Measurements from ENCODE around the gene TRIM77.
"Not testable (repeated sequence)": the region's sequence is repeated elsewhere in the genome, so short reads cannot be mapped to it uniquely, and the experiment has no call there.

The TRIM77 gene, protein sequence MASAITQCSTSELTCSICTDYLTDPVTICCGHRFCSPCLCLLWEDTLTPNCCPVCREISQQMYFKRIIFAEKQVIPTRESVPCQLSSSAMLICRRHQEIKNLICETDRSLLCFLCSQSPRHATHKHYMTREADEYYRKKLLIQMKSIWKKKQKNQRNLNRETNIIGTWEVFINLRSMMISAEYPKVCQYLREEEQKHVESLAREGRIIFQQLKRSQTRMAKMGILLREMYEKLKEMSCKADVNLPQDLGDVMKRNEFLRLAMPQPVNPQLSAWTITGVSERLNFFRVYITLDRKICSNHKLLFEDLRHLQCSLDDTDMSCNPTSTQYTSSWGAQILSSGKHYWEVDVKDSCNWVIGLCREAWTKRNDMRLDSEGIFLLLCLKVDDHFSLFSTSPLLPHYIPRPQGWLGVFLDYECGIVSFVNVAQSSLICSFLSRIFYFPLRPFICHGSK

DNA sequence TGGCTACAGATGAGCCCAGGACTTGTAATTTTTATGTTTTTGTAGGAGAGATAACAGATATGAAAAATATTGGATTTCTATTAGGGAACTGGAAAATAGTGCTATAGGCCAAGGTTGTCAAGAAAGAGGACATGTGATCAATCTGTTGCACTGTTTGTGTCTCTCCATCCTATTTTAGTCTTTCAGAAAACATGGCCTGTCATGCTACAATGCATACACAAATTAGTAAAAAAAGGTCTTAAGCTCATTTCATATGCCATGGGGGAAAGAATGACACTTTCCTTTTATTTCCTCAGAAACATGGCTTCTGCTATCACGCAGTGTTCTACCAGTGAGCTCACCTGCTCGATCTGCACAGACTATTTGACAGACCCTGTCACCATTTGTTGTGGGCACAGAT, at the start of gene TRIM77:
Gene TRIM77 (plus strand): TSS at position 301 of the 400 bp plus-strand sequence. CDS start 0 bp downstream, at position 301.
- not testable (repeated sequence) for DNase-seq

DNA sequence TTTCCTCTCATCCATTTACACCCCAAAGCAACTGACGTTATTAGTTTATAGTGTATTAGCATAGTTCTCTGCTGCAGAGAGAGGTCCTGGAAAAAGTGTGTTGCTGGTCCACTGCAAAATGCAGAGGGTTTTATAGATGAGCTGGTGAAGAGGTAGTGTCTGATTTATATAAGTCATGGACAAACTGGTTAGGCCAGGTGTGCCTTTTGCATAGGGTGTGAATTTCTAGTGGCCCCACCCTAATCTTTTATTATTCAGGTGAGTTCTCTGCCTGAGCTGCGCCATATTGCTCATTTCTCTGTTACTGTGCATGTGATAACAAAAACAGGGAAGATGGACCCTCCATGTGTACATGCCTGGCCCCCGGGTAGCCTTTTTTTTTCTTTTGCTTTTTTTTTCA, 43.1 kb upstream of the TRIM77 start:
- no peak for DNase-seq

DNA sequence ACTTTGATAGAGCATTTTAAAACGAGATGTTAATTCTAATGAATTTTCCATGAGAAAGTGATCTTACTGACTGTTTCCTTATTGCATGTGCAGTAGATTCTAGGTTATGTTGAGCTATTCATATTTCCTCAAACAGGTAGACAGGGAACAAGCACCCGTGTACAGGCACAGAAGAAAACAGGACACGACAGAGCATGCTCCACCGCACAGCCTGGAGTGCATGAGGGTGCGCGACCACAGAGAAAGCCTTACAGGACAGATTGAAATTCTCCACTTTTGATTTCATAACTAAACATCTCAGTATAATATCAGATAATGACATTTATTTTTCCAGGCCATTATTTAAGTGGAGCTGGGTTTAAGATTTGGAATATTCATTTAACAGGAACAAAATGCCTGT, 41.9 kb upstream of the TRIM77 start:
- DNase-seq, result not testable (repeated sequence)

DNA sequence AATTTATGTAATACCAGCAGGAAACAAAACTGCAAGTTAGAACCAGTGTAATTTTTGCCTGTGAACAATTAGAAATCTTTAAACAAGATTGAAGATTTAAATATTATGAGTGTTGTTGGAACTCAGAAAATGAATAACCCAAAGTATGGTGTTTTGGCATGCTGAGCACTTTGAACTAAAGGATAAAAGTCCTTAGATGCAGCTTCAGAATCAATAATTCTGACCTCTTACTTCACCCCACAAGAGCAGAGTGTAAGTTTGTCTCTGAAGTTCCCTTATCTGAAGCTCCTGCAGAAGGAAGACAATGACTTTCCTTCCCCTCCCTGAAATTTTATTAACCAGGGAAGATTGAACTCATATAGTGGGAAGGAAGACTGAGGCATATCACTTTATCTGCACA, 40.5 kb upstream of the TRIM77 start:
- not testable (repeated sequence) for DNase-seq

DNA sequence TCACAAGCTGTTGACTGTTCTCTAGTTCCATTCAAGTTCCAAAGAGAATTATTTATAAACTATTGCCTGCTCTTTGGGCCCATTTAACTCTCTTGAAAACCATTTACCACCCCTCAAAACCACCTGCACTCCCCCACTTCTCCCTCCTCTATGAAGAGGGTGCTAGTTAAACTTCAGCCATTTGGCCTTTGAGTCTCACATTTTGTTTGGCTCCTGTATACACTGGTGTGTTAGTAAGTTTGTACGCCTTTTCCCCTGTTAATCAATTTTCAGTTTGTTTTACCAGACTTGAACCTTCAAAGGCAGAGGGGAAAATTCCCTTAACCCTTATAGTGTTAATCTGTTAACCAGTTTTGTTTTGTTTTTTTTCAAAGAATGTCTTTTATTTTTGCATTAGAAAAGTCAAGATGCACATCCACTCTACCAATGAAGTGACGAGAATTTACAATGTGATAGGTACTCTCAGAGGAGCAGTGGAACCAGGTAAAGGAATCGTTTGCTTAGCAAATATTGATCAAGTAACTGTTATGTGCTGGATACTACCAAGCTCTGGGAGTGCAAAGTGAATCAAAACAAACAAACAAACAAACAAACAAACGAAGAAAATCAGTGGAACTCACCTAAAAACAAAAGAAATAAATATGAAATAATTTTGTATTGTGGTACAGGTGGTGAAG, 40.0 kb upstream of the TRIM77 start:
- not testable (repeated sequence) for DNase-seq

DNA sequence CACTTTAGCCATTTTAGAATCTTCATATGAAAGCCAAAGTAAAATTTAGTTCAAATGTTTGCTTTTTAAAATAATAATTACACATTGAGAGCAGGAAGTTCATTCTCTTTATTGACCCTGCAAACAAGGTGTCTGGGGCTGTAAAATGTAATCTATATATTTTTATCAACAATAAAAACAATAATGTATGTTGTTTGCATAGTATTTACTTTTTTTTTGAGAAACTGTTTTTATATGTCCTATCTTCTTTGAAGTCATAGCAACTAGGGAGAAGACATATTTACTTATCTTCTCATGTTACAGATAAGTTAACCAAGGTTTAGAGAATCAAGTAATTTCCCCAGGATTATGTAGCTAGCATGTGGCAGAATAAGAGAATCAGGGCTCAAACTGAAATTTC, 37.6 kb upstream of the TRIM77 start:
- DNase-seq, result not testable (repeated sequence)

DNA sequence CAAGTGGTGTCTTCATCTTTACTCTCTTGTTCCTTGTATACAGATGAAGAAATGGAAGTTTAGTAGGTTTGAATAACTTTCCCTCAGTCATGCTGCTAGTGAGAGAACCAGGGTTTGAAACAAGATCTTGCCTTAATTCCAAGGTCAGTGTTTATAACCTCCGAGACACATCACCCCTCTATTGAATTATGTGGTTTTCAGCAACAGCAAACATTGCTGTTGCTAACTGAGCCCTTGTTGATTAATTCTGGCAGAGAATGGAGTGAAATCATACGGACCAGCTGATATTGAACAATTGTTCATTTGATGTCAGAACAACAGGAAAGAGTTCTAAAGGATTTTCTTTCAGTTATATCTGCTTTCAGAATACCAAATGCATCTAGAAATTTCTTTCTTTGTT, 36.7 kb upstream of the TRIM77 start:
- not testable (repeated sequence) for DNase-seq

DNA sequence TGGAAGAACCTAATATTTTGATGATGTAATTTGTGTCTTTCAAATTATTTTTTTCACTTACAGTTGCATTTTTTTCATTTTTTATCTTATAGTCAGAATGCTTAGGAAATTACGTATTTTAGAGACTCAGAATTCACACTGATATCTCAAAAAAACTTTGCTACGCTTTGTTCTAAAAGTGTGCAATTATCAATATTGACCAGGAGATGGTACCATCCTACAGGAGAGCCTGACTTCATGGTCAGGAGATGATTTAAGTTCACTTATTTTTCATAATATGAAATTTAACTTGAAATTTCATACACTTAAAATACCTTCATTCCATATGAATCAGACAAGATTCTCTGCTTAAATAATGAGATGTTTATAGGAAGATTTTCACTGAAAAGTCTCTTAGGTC, 34.7 kb upstream of the TRIM77 start:
- not testable (repeated sequence) for DNase-seq

DNA sequence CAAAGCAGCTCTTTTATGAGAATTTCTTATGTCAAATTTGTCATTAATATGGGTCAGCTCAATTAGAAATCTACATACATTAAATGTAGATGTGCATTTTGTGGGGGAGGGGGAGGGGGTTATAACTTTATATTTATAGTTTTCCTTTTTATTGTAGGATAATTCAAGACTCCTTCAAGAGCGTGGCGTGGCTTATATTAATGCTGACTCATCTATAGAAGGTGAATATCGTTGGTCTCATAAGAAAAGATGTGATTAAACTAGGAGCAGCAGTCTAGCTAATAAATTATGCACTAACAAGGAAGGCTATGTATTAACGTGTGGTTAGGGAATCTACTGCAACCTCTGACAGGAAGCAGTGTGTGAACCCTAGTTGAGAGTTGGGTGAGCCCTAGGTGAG, 34.2 kb upstream of the TRIM77 start:
- not testable (repeated sequence) for DNase-seq

DNA sequence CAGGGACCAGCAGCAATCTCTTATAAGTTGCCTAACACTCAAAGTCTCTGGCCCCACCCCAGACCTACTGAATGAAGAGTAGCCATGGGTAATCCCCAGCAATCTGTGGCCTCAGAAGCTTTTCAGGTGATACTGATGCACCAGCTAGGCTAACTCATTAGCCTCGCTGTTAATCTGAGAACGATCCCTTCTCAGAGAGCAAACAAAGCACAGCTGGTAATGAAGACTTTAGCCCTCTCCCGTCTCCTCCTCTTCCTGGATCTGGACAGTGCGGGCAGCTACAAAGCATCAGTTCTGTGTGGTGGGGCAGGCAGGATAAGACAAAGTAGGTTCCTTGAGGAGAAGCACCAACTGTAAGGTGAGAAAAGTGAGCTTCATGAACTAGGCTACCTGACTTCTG, 3.0 kb upstream of the TRIM77 start:
- not testable (repeated sequence) for DNase-seq

DNA sequence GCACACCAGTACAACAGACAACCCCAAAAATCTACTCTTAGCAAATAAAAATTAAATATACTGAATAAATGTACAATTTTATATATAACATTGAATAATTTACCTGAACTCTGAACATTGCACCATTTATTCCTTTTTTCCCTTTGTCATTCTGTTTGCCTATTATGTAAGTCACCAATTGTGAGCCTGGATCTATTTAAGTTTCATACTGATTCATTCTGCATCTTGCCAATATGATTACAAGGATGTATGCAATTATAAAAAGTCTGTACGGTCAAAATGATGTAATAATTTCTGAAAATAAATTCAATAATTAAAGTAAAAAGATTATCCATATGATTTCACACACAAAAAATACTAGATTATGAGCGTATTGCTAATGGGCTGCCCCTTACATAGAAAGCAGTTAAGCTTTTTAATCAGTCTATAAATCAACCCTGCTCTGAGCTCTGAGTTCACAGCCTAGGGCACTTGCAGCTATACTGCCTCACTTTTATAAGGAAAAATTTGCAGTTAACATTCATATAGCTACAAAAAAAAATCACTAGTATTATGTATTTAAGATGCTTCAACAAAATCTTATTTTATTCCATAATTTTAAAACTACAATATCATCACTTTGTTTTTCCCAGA, 14.9 kb downstream of the TRIM77 start:
- not testable (repeated sequence) for DNase-seq

DNA sequence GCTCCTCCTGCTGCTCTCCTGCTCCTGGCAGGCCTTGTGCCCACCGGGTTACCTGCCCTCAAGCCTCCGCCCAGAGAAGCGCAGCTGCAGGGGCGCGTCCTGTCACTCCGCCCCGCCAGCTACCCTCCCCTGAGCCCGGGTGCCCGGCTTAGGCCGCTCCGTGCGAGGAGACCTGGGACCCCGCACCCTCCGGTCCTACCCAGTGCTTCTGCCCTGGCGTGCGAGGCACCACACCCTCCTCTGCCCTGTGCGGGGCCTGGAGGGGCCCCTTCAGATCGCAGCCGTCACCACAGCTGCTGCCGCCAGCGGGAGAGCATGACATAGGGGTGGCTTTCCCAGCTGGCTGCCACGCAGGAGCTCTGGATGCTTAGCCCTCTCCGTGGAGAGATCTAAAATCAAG, 20.1 kb downstream of the TRIM77 start:
- not testable (repeated sequence) for DNase-seq

DNA sequence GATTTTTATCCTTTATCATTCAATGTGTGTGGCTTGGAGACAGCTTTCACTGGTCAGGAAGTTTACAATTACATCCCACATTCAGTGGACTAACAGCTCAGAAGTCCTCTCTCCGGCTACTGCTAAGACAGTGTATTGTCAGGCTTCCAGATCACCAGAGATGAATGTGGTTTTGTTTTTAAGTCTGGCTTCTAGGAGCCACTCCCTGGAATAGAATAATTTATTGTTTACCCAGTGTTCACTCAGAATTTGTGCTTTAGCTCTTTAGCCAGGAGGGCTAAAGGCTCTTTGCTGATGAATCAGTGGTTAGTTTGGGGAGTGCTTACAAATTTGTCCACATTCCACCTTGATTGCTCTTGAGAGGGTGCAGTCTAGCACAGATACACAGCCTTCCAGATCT, 26.5 kb downstream of the TRIM77 start:
- no peak for DNase-seq

DNA sequence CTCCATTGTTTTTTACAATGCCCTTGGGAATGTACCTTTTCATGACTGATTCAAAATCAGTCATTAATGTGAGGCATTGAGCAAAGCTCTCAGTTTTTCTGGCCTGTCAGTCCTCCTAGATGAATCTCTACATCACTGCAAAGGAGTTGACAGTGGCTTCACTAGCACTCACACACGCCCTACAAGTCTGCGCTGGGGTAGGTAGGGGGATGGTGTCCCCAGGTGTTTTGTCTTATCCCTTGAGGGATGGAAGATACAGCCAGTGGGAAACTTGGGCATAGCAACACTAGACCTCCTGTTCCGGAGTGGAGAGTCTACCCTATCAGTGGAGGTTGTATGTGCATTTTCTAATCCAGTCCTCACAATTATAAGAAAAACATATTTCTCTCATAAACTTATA, 27.0 kb downstream of the TRIM77 start:
- no peak for DNase-seq

DNA sequence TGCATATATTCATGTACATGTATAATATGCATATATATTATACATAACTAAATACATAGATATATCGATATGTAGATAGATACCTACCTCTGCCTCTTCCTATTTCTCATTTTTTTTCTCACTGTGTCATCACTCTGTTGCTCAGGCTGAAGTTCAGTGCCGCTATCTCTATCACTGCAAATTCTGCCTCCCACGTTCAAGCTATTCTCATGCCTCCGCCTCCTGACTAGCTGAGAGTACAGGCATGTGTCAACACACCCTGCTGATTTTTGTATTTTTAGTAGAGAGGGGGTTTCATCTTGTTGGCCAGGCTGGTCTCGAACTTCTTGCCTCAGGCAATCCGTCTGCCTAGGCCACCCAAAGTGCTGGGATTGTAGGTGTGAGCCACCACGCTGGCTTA, 31.3 kb downstream of the TRIM77 start:
- not testable (repeated sequence) for DNase-seq

DNA sequence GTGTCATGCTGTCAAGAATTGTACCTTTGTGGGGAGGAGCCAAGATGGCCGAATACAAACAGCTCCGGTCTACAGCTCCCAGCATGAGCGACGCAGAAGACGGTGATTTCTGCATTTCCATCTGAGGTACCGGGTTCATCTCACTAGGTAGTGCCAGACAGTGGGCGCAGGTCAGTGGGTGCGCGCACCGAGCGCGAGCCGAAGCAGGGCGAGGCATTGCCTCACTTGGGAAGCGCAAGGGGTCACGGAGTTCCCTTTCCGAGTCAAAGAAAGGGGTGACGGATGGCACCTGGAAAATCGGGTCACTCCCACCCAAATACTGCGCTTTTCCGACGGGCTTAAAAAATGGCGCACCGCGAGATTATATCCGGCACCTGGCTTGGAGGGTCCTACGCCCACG, 34.1 kb downstream of the TRIM77 start:
- DNase-seq, result not testable (repeated sequence)

DNA sequence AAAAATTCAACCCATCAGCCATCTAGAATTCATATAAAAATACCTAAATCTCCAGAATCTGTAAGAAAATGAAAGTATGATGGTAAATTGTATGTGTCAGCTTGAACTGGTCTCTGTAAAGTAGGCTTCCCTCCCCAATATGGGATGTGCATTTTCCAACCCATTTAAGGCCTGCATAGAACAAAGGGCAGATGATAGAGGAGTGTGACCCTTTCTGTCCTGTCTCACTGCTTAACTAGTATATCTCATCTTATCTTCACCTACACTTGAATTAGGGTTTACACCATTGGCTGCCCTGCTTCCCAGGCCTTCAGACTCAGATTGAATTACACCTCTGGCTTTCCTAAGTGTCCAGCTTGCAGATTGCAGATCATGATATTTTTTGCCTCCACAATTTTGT, 40.7 kb downstream of the TRIM77 start:
- not testable (repeated sequence) for DNase-seq

All from NCI-H2227 treated with DMSO at 0.1 percent for 48 hours (cell line).